Stimulated activated CD4-positive, alpha-beta T cell treated with anti-CD3 and anti-CD28 coated beads, TNF-alpha, amount 100 ng/mL, for 24 hours (primary cell): ENCODE results near the gene PIH1D1.
"Not testable (repeated sequence)": the region's sequence is repeated elsewhere in the genome, so short reads cannot be mapped to it uniquely, and the experiment has no call there.

ENCODE experiments used
- DNase-seq, 3 experiments: peaks; one replicate each; pipeline ENCODE4 v3.0.0-alpha.2; 2020; ENCODE audit warnings: low read depth in 3 of 3

PIH1D1 gene

GRCh38 chr19:49481020-49481683 lies 29.5 kb upstream of the PIH1D1 start:
- no peak for DNase-seq

- DNase-seq = no peak
These were observed 28.5 kb upstream of the PIH1D1 start for GRCh38 chr19:49479975-49480628.

GRCh38 chr19:49475995-49476880 lies 24.6 kb upstream of the PIH1D1 start:
- peak in 1 of 3 experiments; percentile 83 for DNase-seq

GRCh38 chr19:49475191-49475917 lies 23.7 kb upstream of the PIH1D1 start:
- peak in 1 of 3 experiments; percentile 12 for DNase-seq

GRCh38 chr19:49474542-49474924 lies 22.9 kb upstream of the PIH1D1 start:
- no peak for DNase-seq

GRCh38 chr19:49473868-49474541 lies 22.4 kb upstream of the PIH1D1 start, which contains the start of gene FLT3LG:
Gene FLT3LG (plus strand): TSS chr19:49474215. CDS start chr19:49474640, 425 bp downstream.
- peak; percentile 79 to 86 (median 82) for DNase-seq

- DNase-seq = not testable (repeated sequence)
These were observed 21.9 kb upstream of the PIH1D1 start for GRCh38 chr19:49473501-49473867.

- DNase-seq = no peak
These were observed 21.3 kb upstream of the PIH1D1 start for GRCh38 chr19:49472936-49473335.

- DNase-seq = no peak
These were observed 19.0 kb upstream of the PIH1D1 start for GRCh38 chr19:49470615-49470978.

GRCh38 chr19:49469828-49470614 lies 18.4 kb upstream of the PIH1D1 start:
- peak in 1 of 3 experiments; percentile 80 for DNase-seq

GRCh38 chr19:49468746-49469447 lies 17.3 kb upstream of the PIH1D1 start:
- DNase-seq = peak in 1 of 3 experiments; percentile 67

- DNase-seq = no peak
These were observed 16.6 kb upstream of the PIH1D1 start for GRCh38 chr19:49468199-49468598.

GRCh38 chr19:49465371-49465770 lies 13.8 kb upstream of the PIH1D1 start:
- no peak for DNase-seq

- no peak for DNase-seq
These were observed 12.5 kb upstream of the PIH1D1 start for GRCh38 chr19:49463960-49464740.

GRCh38 chr19:49462492-49462891 lies 10.9 kb upstream of the PIH1D1 start:
- no peak for DNase-seq

GRCh38 chr19:49461656-49462055 lies 10.0 kb upstream of the PIH1D1 start:
- no peak for DNase-seq

- not testable (repeated sequence) for DNase-seq
These were observed 9.5 kb upstream of the PIH1D1 start for GRCh38 chr19:49461130-49461529.

GRCh38 chr19:49459388-49459787 lies 7.8 kb upstream of the PIH1D1 start:
- DNase-seq = no peak

GRCh38 chr19:49458567-49458903 lies 6.9 kb upstream of the PIH1D1 start:
- no peak for DNase-seq
